ENCODE measurements around the gene C10orf143.

Gene C10orf143

DNA sequence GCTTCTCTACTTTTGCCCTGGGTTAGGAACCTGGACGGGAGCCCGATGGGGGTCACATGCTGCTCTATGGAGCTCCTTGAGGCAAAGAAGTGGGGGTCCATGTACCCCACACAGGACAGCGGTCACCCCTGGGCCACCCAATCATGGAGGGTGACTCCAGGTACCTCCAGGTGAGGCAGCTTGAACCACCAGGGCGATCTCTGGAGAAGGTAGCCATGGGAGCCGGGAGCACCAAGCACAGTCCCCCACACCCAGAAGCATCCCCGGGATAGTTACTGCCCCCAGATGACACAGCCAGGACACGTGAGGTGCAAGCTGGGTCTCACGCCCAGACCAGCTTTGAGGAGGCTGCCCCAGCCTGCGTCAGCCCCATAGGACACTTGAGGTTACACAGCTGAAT lies 58.4 kb downstream of the C10orf143 start:
- DNase-seq (ENCODE audit: low read depth) = no peak

DNA sequence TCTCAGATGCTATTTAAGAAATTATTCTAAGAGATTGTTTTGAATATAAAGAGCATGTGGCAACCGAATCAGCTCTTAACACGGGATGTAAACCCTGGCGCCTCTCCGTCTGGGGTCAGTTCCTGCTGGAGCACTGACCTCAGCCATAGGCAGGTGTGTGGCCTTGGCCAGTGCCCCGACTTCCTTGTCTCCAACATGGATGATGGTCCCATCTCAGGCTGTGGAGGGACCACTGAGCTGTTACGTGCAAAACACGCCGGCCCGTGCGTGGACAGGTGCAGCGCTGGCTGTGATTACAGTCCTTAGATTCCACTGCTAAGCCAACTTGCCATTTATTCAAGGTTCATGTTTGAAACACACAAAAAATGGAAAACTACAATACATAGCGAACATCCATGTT lies 59.9 kb downstream of the C10orf143 start:
- DNase-seq (ENCODE audit: low read depth) = no peak

GRCh38 chr10:130049987-130050386 lies 60.6 kb downstream of the C10orf143 start:
- DNase-seq (ENCODE audit: low read depth) = no peak

DNA sequence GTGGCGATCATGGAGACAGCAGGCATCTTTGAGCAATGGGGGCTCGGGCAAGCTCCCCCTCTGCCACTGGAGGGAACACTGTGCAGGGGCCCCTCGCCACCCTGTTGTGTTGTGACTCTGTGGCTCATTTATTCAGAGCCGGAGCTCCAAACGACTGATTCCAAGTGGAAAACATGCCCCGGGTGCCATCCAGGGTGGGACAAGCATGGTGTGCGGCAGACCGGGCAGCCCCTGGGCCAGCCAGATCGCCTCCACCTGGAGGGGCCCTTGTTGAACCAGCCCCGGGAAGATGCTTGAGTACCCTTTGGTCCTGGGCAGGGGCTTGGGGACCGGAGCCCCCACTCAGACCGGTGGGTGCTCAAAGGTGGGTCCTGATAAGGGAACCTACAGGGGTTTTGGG lies 61.4 kb downstream of the C10orf143 start:
- no peak for DNase-seq (ENCODE audit: low read depth)

DNA sequence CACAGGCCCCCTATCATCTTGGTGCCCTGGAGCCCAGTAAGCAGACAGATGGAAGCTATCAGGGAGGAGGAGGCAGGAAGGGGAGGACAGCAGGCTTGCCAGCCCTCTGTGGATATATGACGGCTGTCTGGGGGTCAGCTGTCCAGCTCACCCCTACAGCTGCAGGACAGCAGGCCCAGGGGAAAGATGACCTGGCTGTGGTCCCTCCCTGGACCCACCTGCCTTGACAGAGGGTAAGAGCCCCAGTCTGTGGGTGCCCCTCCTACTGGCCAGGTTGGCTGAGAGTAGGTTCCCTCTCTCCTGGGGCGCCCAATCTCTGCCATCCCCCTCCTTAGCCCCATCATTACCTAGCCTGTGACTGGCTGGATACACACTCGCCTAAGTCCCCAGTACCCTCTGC lies 62.5 kb downstream of the C10orf143 start:
- no peak for DNase-seq (ENCODE audit: low read depth)

GRCh38 chr10:130047336-130047735 lies 63.3 kb downstream of the C10orf143 start:
- DNase-seq (ENCODE audit: low read depth) = no peak

DNA sequence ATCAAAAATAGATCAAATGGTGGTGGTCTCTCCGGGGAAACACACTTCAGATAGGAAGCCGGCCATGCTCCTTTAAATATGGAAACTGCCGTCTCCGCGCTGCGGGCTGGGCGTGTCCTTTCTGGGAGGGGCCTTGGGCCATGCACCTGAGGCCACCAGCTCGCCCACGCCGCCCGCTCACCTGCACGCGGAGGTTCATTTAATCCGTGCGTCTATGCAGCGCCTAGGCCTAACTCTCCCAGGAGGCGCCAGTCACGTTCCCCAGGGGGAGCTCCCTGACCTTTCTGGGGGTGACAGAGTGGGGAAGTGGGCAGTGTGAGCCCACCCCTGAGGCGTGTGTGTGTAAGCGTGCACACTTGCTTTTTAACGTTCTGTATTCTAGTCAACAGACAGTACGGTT lies 64.0 kb downstream of the C10orf143 start:
- DNase-seq (ENCODE audit: low read depth) = no peak

DNA sequence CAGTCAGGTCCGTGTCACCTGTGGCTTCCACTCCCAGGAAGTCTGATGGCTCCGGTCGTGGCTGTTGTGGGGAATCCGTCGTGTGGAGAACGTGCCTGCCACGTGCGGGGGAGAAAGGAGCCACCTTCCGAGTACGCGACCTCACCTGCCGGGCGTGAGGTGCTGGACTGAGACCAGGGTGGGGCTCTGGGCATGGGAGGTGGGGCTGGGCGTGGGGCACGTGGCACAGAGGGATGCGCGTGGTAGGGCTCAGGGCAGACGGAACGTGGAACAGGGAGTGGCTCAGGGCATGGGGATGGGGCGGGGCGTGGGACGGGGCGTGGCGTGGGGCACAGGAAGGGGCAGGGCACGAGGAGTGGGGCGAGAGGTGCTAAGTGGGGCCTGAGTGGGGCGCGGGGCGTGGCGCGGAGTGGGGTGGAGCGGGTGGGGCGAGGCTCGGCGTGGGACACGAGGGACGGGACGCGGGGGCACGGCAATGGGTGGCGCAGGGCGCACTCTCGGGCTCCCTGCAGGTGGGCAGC lies 64.8 kb downstream of the C10orf143 start:
- no peak for DNase-seq (ENCODE audit: low read depth)

- no peak for DNase-seq (ENCODE audit: low read depth)
Measured at GRCh38 chr10:130045091-130045652, 65.5 kb downstream of the C10orf143 start.

- DNase-seq (ENCODE audit: low read depth) = no peak
Measured at GRCh38 chr10:130044067-130045061, 66.3 kb downstream of the C10orf143 start.

- DNase-seq (ENCODE audit: low read depth) = no peak
Measured at GRCh38 chr10:130043491-130043890, 67.1 kb downstream of the C10orf143 start.

GRCh38 chr10:130042381-130042780 lies 68.2 kb downstream of the C10orf143 start:
- DNase-seq (ENCODE audit: low read depth) = no peak

GRCh38 chr10:130041451-130042371 lies 68.9 kb downstream of the C10orf143 start:
- no peak for DNase-seq (ENCODE audit: low read depth)

DNA sequence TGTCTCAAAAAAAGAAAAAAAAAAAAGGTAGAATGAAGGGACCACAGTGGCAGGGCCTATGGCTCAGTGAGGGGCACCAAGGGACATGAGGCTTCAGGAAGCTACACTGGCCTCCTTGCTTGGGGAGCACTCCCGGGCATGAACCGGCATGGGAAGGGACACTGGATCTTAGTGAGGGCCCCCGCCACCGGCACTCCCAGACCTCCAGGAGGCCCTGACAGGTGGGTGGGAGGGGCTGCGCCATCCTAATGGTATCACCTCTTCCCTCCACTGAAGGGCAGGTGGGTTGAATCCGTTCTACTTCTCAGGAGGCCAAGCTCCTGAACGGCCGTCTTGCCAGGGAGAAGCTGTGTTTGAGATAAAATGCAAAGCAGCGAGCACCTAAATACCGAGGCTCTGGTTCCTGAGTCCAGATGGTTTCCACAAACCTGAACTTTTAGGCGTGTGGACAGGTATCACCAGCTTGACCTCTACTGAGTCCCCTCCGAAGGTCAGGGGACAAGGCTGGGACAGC lies 69.8 kb downstream of the C10orf143 start:
- DNase-seq (ENCODE audit: low read depth) = no peak

- DNase-seq (ENCODE audit: low read depth) = no peak
Measured at GRCh38 chr10:130040351-130040750, 70.3 kb downstream of the C10orf143 start.

- DNase-seq (ENCODE audit: low read depth) = no peak
Measured at GRCh38 chr10:130039141-130039540, 71.5 kb downstream of the C10orf143 start.

GRCh38 chr10:130038611-130039109 lies 72.0 kb downstream of the C10orf143 start:
- DNase-seq (ENCODE audit: low read depth) = no peak

- DNase-seq (ENCODE audit: low read depth) = no peak
Measured at GRCh38 chr10:130038019-130038555, 72.5 kb downstream of the C10orf143 start.

DNA sequence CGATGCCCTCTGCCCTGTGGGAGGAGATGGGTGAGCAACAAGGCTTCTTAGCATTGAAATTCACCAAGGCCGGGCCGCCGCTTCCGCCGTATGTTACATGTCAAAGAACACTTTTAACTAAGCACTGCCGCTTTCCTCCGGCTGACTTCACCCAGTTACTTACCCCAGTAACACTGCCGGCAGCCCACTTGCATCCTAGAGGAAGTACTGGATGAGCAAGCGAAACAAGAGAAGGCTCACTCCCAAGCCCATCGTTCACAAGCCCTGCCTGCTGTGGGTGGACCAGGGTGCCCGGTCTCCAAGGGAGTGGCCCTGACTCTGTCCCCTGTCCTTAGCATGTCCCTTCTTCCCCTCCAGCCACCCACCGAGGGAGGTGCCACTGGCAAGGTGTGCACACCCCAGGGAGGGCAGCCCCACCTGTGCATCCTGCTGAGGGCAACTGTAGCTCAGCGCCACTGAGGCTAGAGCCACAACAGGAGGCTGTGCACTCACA lies 73.4 kb downstream of the C10orf143 start:
- DNase-seq (ENCODE audit: low read depth) = no peak

- DNase-seq (ENCODE audit: low read depth) = no peak
Measured at GRCh38 chr10:130036296-130037065, 74.1 kb downstream of the C10orf143 start.

Measured in stimulated activated CD8-positive, alpha-beta memory T cell treated with anti-CD3 and anti-CD28 coated beads, Interleukin-4, amount 100 ng/mL, for 24 hours (primary cell).